ENCODE data around the gene IFI27L1. TPM values are rescaled to one million over a fixed set of nuclear protein-coding genes. Genes with fewer than 3 reads are reported as not detected.

Gene IFI27L1
- total and polyA plus RNA-seq, 2 donors (not counting 3 experiments of a cell fraction or from before 2014, with no cell fraction given) = 31.1 to 38.1 TPM

DNA sequence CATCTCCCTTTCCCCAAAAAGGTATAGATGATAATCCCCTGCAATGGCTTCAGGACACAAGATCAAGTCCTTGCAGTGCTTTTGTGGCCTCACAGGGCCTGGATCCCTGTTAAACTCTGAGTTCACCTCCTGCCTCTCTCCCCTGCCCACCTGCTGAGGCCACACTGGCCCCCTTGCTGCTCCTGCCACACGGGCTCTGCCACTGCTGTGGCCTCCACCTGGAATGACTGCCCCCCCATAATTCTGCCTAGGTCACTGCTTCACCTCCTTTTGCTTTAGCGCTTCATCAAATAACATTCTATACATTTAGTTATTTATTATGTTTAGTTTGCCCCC lies 28.8 kb downstream of the IFI27L1 start:
- dilution Hi-C loops (cut with MboI; ENCODE audit: extremely low pct_ligation_motif_present, low sequenced_read_pairs) = no loop called here
- Histone ChIP-seq H3K79me2 (ENCODE audit: control insufficient read depth, insufficient read depth, low read length) (no peaks in the 10 kb centered on the region), H3K9me3 (replicated peaks; ENCODE audit: control insufficient read depth, insufficient read depth, low read length) (no peaks in the 10 kb centered on the region), H3K27ac (ENCODE audit: insufficient read depth, low read depth, low read length) (no peak overlapping the region), H2AFZ (ENCODE audit: low read depth, low read length) (no peak overlapping the region), H3K4me3 (replicated peaks in 1 of 3; ENCODE audit: insufficient read depth in 1 of 3, low read depth in 1 of 3, low read length in 3 of 3) (no peak overlapping the region), H3K9ac (replicated peaks; ENCODE audit: extremely low read depth, insufficient read depth, low read length) (peak overlapping the region; percentile 75), H3K9me1 (replicated peaks; ENCODE audit: control insufficient read depth, extremely low read depth, insufficient read depth, low read length) (no peaks in the 10 kb centered on the region), H3K27me3 (ENCODE audit: control insufficient read depth in 2 of 2, insufficient read depth in 2 of 2, low read length in 2 of 2) (no peaks in the 10 kb centered on the region), H3K4me2 (ENCODE audit: insufficient read depth, low read length) (peak overlapping the region; percentile 83), H4K20me1 (replicated peaks; ENCODE audit: control insufficient read depth, extremely low read depth, insufficient read depth, low read length) (no peaks in the 10 kb centered on the region), H3K36me3 (ENCODE audit: control insufficient read depth in 2 of 2, extremely low read depth in 1 of 2, insufficient read depth in 2 of 2, low read length in 2 of 2) (no peaks in the 10 kb centered on the region), H3K4me1 (ENCODE audit: control insufficient read depth, extremely low read depth, insufficient read depth, low read length) (peaks cover 19% of the 10 kb centered on the region)
- TF ChIP-seq MYC (IDR thresholded peaks at IDR 0.05; ENCODE audit: low read depth, low read length) = no peak
- TF ChIP-seq, protein P1, sequence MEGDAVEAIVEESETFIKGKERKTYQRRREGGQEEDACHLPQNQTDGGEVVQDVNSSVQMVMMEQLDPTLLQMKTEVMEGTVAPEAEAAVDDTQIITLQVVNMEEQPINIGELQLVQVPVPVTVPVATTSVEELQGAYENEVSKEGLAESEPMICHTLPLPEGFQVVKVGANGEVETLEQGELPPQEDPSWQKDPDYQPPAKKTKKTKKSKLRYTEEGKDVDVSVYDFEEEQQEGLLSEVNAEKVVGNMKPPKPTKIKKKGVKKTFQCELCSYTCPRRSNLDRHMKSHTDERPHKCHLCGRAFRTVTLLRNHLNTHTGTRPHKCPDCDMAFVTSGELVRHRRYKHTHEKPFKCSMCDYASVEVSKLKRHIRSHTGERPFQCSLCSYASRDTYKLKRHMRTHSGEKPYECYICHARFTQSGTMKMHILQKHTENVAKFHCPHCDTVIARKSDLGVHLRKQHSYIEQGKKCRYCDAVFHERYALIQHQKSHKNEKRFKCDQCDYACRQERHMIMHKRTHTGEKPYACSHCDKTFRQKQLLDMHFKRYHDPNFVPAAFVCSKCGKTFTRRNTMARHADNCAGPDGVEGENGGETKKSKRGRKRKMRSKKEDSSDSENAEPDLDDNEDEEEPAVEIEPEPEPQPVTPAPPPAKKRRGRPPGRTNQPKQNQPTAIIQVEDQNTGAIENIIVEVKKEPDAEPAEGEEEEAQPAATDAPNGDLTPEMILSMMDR (IDR thresholded peaks at IDR 0.05; ENCODE audit: extremely low read depth in 1 of 2, insufficient read depth in 1 of 2, low read depth in 1 of 2, low read length in 2 of 2) = no peak
- TF ChIP-seq FOS (IDR thresholded peaks at IDR 0.05; ENCODE audit: borderline replicate concordance, insufficient read depth, low read length) = no peak
- TF ChIP-seq, protein P2, sequence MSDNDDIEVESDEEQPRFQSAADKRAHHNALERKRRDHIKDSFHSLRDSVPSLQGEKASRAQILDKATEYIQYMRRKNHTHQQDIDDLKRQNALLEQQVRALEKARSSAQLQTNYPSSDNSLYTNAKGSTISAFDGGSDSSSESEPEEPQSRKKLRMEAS (IDR thresholded peaks at IDR 0.05; ENCODE audit: insufficient read depth, insufficient read length) = no peak
- no peak for TF ChIP-seq GATA2 (IDR thresholded peaks at IDR 0.05; ENCODE audit: insufficient read depth, insufficient read length, low read depth, low read length)
- TF ChIP-seq POLR2AphosphoS5 (IDR thresholded peaks at IDR 0.05; ENCODE audit: insufficient read depth, low read depth, low read length) = no peak
- no peak for TF ChIP-seq EZH2 (IDR thresholded peaks at IDR 0.05; ENCODE audit: borderline replicate concordance, low read depth, low read length, severe bottlenecking)
- no peak for TF ChIP-seq POLR2A (IDR thresholded peaks at IDR 0.05; ENCODE audit: low read depth, low read length)
- no peak for FAIRE-seq
- no peak for DNase-seq (ENCODE audit: low read depth, low spot score)
- BruUV-seq (replicated peaks) = no TSS peak
- POLR2A ChIA-PET = interaction anchor here (0.7 kb wide), 1 partner anchor 19 kb away, joined by 3 read pairs; no protein-coding TSS in a partner anchor
- intact Hi-C loops (cut with micrococcal nuclease) = loop anchor here (10.0 kb wide), 1 partner anchor 1055 kb away; no protein-coding TSS in a partner anchor
- CTCF ChIA-PET = interaction anchor here (1.5 to 6.1 kb wide), 2 partner anchors 21 to 27 kb away, joined by 4 to 67 read pairs; partner anchors contain the start of gene IFI27L2

All from endothelial cell of umbilical vein (primary cell).